GM18502 (cell line): ENCODE measurements around the gene PRR30.
A peak's percentile ranks its signal among the peaks of the same experiment; 100 is the strongest.
"Not testable (repeated sequence)": the region's sequence is repeated elsewhere in the genome, so short reads cannot be mapped to it uniquely, and the experiment has no call there.

Experiments
- ATAC-seq: cut with Tn5 transposase; IDR thresholded peaks from one replicate; pipeline ENCODE4 v1.9.1; 2021; ENCODE audit warnings: mild to moderate bottlenecking; ENCODE audit not compliant: unreplicated experiment, poor library complexity

The PRR30 gene

DNA sequence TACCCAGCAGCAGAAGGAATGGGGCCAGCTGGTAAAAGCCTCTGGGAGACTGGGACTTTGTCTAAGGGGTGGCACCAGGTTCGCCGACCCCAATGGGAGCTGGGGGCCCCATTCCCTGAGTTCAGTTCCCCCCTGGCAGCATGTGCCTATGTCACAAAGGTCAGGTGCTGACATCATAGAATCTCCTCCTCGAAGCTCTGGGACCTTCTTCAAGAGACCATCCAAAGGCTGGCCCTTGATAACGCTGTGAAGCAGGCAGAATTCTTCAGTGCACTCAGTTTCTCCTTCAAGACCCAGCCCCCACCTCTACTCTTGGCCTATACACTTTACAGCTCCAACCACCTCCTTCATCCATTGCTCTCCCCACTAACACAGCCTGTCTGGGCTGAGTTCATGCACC, at the start of gene PRR30:
PRR30 (minus strand) TSS at position 101 of the 400 bp plus-strand sequence. CDS start 1,081 bp downstream, outside the sequence.
- no peak for ATAC-seq

DNA sequence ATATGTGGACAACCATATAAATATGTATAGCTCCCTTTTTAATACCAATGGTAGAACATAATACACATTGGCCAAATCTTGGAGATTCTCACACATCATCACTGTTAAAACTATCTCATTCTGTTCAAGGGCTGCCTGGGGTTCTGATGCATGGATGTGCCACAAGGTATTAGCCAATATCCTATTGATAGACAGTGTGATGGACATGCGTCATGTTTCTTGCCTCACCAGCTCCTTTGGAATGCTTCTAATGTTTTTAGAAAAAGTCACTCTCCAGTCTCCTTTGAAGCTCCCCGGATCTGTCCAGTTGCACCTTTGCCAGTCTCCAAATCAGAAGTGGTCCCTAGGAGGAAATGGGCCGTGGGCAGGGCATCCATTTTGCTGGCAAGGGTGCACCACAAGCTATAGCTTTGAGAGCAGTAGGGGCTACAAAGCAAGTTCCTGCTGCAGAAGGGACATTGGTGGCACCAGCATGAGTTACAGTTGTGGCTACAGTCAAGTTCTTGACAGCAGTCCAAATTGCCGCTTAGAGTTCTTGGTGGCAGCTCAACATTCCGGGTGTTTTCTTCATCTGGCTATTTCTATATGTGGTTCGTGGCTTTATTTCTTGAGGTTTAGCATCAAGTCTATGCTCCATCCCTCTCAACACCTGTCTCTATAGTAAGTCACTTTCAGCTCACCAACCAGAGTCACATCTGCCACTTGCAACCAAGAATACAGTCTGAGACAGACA, 47.6 kb upstream of the PRR30 start:
- ATAC-seq, result no peak

- ATAC-seq, result no peak
Observed at GRCh38 chr2:27185331-27186026, 46.3 kb upstream of the PRR30 start.

DNA sequence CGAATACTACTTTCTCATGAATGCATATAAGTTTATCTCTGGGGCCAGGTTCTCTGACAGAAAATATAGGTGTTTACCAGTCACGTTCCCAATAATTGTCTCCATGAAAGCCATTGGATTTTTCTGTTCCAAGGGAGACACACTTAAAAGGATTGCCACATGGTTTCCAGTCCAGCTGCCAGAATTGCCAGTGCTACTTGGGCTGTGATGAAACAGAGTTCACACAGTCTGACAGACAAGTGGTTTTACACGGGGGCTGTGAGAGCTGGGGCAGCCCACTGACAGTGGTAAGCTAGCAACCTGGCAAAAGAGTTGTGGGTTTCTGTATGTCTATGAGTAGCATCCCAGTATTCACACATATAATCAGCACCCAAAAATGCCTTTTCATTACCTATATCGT, 44.9 kb upstream of the PRR30 start:
- no peak for ATAC-seq

- no peak for ATAC-seq
Observed at GRCh38 chr2:27182346-27182745, 43.1 kb upstream of the PRR30 start.

DNA sequence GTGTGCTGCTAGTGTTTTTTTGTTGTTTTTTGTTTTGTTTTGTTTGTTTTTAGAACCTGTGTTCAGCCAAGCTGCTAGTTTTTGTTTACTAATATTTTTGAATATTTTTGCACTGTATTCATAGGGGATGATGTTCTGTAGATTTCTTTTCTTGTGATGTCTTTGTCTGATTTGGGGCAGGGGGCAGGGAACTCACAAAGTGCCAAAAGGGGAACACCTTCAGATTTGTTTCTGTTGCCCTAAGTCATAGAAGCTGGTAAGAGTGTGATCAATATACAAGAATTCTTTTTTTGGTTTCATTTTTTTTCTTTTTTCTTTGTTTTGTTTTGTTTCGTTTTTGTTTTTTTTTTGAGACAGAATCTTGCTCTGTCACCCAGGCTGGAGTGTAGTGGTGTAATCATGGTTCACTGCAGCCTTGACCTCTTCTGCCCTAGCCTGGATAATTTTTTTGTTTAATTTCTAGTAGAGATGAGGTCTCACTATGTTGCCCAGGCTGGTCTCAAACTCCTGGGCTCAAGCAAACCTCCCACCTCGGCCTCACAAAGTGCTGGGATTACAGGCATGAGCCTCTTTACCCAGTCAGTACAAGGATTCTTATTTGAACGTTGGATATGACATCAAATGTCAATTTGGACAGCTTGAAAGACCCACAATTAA, 40.3 kb upstream of the PRR30 start:
- no peak for ATAC-seq

GRCh38 chr2:27178469-27178868, 39.3 kb upstream of the PRR30 start:
- no peak for ATAC-seq

DNA sequence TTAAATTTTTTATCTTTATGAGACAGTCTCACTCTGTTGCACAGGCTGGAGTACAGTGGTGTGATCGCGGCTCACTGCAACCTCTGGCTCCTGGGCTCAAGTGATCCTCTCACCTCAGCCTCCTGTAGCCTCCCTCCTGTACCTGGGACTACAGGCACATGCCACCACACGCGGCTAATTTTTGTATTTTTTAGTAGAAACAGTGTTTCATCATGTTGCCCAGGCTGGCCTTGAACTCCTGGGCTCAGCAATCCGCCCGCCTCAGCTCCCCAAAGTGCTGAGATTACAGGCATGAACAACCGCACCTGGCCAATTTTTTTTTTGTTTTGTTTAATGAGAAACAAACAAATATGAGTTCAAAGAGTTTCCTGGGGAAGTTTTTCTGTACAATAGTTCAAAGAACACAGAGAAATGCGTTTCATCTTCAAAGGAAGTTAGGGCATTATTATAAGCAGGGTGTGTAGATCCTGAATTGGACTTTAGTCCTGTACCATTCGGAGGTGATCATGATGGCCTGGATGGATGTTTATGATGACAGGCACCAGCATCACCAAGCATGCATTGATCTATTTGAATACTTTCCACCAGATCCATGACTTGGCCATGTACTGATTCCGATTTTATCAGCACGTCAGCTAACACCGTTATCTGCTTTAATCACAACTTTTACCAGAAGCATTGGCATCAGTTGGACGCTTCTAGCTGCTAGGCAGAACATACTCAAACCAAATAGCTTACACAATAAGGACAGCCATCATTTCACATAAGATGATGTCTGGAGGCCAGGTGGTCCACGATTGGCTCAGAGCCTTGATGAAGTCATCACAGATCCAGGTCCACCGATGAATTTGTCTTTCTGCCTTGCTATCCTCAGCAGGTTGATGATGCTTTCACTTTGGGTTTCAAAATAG, 38.5 kb upstream of the PRR30 start:
- no peak for ATAC-seq

DNA sequence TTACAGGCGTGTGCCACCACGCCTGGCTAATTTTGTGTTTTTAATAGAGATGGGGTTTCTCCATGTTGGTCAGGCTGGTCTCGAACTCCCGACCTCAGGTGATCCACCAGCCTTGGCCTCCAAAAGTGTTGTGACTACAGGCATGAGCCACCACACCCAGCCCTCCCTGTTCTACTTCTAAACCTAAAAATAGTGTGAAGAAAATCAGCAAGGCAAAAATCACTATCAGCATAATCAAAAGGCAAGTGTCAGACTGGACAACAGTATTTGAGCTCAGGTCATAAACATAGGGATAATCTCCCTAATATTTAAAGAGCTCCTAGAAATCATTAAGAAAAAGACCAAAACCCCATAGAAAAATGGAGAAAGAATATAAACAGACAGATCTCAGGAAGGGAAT, 36.6 kb upstream of the PRR30 start:
- ATAC-seq, result not testable (repeated sequence)

- ATAC-seq, result no peak
Observed at GRCh38 chr2:27175330-27175729, 36.1 kb upstream of the PRR30 start.

- no peak for ATAC-seq
Observed at GRCh38 chr2:27174638-27175037, 35.4 kb upstream of the PRR30 start.

- no peak for ATAC-seq
Observed at GRCh38 chr2:27171351-27171848, 32.2 kb upstream of the PRR30 start.

GRCh38 chr2:27170581-27171337, 31.5 kb upstream of the PRR30 start:
- no peak for ATAC-seq

GRCh38 chr2:27164960-27165763, 26.0 kb upstream of the PRR30 start:
- ATAC-seq, result peak; percentile 61

- ATAC-seq, result no peak
Observed at GRCh38 chr2:27162151-27163121, 23.2 kb upstream of the PRR30 start.

GRCh38 chr2:27160191-27160590, 21.0 kb upstream of the PRR30 start:
- no peak for ATAC-seq

DNA sequence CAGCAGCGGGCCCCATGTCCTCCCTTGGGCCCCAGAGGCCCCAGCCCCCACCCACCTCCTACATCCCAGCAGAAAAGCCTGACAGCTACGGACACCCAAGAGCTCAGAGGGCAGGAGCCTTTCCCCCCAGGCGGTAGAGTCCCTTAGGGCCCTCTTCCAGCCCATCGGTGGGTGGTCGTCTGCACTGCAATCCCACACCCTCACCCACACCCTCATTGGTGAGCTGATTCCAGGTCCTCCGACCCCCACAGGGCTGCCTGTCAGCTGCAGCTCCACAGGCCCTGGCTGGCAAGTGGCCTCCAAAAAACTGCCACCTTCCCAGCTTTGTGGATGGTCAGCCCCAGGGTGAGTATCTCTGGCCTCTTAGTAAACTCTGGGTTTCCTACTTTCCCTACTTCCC, 20.1 kb upstream of the PRR30 start:
- ATAC-seq, result no peak

- ATAC-seq, result no peak
Observed at GRCh38 chr2:27158468-27158867, 19.3 kb upstream of the PRR30 start.
